Stimulated activated CD4-positive, alpha-beta T cell treated with anti-CD3 and anti-CD28 coated beads, Interleukin-12 subunit alpha, Interleukin-12 subunit beta, amount 100 ng/mL, for 24 hours (primary cell): Measurements from ENCODE around the gene ACOT4.
"Not testable (repeated sequence)": the region's sequence is repeated elsewhere in the genome, so short reads cannot be mapped to it uniquely, and the experiment has no call there.

Experiments
- DNase-seq, 2 experiments: peaks; one replicate each; pipeline ENCODE4 v3.0.0-alpha.2; 2020; ENCODE audit warnings: low read depth in 2 of 2

Gene ACOT4

DNA sequence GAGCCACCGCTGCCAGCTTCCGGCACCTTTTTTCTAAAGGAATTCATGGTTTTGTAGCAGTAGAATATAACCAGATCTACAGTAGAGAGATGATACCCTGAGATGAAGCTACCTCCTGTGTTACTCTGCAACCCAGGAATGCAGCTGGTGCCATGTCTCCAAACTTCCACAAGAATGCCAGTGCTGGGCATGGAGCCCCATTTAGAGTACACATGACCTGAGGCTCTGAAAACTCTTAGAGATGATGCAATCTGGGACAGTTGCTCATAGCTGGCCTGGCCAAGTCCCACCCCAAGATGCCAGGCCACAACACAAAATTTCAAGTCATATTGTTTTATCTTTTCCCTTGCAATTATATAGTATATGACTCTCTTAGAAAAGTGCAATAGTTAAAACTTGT lies 14.5 kb upstream of the ACOT4 start:
- not testable (repeated sequence) for DNase-seq

DNA sequence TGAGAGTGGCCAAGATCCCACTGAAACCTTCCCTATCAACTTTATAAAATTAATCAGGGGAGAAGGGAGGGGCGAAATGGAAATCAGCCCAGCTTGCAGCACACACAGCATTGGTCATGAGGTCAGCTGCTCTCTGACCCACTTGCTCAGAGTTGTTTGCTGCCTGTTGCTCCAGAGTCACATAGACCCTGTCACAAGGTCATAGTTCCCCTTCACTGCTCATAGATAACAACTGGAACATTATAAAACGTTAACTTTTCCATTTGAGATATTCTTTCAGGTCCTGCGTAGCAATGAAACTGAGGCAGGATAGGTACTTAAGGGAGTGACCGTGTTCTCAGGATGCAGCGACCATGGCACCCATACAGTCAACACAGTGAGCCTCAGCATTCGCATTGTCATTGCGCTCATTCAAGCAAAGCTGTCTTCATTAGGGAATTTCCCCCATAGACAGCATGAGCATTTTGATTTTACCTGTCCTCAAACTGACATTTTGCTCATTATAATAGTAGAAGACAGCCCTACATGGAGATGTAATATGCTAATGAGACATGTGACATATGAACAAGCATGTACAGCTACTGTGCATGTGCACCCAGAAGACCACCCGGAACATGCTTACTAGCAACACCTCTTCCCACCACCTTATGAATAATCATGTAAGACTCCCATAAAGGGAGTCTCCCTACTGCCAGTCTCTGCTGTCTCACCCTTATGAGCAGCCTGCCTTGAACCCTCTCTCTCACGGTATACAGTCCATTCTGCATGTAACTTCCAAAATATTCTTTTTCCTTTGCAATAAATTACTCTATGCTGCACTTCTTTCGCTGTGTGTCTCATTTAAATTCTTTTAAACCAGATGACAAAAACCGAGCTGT lies 9.3 kb upstream of the ACOT4 start:
- not testable (repeated sequence) for DNase-seq

DNA sequence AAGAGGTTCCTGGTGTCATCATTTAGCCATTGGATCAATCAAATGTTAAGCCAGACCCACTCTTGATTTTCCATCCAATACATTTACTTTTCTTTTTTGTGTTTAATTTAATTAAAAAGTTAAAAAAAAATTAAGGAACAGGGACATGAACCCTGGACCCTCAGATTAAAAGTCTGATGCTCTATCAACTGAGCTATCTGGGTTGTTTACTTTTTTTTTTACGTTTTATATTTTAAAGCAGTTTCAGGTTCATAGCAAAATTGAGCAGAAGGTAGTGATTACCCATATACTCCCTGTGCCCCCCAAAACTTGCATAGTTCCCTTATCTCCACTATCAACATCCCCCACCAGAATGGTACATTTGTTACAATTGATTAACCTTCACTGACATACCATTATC lies 3.0 kb upstream of the ACOT4 start:
- DNase-seq: no peak

DNA sequence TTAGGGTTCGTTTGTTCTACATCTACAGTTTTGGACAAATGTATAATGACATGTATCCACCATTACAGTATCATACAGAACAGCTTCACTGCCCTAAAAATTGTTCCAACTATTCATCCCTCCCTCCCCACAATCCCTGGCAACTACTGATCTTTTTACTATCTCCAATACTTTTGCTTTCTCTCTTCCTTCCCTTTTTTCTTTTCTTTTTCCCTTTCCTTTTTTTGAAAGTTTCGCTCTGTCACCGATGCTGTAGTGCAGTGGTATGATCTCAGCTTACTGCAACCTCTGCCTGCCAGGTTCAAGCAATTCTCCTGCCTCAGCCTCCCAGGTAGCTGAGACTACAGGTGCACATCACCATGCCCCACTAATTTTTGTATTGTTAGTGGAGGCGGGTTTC lies 2.6 kb upstream of the ACOT4 start:
- DNase-seq: no peak

DNA sequence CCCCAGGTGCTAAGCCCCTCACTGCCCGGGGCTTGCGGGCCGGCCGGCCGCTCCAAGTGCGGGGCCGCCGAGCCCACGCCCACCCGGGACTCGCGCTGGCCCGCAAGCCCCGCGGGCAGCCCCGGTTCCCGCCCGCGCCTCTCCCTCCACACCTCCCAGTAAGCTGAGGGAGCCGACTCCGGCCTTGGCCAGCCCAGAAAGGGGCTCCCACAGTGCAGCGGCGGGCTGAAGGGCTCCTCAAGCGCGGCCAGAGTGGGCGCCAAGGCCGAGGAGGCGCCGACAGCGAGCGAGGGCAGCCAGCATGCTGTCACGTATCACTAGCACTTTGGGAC lies 1.0 kb upstream of the ACOT4 start:
- DNase-seq: not testable (repeated sequence)

DNA sequence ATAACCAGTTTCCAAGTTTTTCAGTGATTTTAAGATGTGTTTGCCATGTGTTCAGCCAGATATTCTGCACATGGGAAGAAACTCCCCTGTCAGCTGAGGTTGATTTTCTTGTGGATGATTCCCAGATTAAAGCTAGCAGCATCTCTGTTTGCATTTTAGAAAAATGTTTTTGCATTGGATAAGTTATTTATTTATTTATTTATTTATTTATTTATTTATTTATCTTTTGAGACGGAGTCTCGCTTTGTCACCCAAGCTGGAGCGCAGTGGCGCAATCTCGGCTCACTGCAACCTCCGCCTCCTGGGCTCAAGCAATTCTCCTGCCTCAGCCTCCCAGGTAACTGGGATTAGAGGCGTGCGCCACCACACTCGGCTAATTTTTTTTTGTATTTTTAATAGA lies 2.8 kb downstream of the ACOT4 start:
- no peak for DNase-seq

DNA sequence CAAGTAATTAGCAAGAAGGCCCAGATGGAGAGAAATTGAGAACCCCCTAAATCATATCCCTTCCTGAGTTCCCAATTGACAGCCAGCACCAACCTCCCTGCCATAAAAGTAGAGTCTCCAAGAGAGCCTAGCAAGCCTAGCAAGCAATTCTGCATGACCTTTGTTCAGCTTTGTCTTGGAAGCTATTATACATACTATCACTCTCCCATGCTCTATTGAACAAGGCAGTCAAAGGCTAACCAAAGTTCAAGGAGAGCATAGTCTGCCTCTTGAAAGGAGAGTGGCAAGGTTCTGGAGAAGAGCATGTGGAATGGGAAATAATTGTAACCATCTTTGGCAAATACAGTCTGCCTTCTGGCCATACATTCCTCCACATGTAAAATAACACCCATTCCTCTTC lies 7.8 kb downstream of the ACOT4 start:
- no peak for DNase-seq

DNA sequence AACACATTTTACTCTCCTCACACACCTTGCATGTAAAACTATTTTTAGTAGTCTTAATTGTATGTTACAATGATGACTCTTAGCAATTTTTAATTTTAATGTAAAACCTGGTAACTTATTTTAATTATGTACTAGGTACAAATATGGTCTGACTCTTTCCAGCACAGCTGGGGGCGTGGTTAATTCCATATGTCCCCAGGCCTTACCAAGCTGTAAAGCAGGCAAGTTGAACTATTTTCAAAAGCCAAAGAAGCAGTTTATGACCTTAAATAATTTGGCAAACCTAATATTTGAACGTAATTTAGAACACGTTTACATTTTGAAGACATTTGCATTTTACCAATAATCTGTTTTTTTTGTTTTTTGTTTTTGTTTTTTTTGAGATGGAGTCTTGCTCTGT lies 11.3 kb downstream of the ACOT4 start:
- DNase-seq: no peak

DNA sequence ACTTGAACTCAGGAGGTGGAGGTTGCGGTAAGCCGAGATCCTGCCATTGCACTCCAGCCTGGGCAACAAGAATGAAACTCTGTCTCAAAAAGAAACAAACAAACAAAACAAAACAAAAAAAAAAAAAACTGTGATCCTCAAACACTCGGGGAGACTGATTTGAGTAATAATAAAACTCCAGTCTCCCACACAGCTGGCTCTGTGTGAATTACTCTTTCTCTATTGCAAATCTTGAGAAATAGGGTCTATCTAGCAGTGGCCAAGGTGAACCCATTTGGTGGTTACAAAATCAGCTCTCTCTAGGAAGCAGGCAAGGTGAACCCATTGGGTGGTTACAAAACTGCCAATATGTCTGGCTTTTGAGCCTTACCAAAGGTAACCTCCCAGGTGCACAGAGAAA lies 14.6 kb downstream of the ACOT4 start:
- DNase-seq: no peak

DNA sequence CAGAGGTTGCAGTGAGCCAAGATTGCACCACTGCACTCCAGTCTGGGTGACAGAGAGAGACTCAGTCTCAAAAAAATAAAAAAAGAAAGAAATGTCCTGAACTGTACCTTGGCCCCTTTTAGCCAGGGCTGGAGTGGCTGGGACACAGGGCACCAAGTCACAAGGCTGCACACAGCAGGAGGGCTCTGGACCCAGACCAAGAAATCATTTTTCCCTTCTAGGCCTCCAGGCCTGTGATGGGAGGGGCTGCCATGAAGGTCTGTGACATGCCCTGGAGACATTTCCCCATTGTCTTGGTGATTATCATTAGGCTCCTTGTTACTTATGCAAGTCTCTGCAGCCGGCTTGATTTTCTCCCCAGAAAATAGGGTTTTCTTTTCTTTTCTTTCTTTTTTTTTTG lies 15.6 kb downstream of the ACOT4 start:
- no peak for DNase-seq

DNA sequence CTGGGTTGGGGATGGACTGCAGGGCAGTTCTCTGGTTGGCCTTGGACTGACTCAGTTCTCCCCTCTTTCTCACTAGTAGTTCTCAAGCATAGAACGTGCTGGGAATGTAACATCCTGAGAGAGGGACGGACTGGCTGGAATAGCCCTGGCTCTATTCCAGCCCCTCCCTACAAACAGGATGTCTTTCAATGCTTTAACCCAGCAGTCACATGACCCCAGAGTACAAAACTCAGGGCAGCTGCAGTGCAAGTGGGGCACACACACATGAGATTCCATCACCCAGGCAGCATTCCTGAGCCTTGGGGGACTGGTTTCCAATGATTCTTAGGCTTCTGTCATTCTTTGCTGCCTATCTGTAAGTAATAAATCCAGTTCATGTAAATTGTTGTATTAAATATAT lies 19.0 kb downstream of the ACOT4 start:
- DNase-seq: no peak

DNA sequence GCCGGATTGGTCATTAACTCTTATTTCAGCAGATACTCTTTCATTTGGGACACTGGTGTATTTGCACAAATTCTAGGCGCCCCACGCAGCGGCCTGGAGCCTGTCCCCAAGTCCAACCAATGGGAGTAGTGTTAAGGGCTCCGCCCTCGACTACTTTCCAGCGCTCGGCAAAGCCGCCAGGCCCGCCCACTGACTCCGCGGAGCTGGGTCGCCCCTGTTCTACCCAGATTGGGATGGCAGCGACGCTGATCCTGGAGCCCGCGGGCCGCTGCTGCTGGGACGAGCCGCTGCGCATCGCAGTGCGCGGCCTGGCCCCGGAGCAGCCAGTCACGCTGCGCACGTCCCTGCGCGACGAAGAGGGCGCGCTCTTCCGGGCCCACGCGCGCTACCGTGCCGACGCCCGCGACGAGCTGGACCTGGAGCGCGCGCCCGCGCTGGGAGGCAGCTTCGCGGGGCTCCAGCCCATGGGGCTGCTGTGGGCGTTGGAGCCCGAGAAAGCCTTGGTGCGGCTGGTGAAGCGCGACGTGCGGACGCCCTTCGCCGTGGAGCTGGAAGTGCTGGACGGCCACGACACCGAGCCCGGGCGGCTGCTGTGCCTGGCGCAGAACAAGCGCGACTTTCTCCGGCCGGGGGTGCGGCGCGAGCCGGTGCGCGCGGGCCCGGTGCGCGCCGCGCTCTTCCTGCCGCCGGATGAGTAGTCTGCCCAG lies 20.8 kb downstream of the ACOT4 start, which contains the start of gene ACOT6:
TSS of gene ACOT6 (plus strand) at position 179 of the 707 bp plus-strand sequence. CDS start at position 234, 55 bp downstream.
- DNase-seq: peak; percentile 36 to 60

DNA sequence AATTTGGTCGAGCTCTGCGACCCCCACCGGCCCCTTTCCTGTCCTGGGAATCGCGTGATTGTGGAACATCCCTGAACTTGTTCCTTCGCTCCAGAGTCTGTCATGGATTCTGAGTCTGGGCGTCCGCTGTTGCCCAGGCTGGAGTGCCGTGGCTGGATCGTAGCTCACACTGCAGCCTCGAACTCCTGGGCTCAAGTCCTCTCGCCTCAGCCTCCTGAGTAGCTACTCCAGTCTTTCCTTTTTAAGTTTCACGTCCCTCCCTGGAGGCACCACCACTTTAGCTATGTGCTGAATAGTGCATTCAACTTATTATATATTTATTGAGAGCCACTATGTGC lies 21.3 kb downstream of the ACOT4 start:
- DNase-seq: no peak

DNA sequence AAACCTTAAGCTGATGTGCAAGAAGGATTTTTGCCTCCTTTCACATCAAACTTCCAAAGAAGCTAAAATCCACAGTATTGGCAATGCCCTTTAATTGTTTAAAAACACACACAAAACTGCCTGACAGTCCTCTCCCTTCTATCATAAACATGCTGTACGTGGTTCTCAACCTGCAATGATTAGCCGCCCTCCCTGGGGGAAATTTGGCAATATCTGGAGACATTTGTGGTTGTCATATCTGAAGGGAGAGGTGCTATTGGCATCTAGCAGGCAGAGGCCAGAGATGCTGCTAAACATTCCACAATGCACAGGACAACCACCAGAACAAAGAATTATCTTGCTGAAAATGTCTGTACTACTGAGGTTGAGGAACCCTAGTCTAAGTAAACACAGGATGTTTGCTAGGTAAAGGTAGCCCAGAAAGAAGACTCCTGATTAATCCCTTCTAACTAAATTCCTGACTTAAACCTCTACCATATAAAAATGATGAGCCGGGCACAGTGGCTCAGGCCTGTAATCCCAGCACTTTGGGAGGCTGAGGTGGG lies 21.8 kb downstream of the ACOT4 start:
- no peak for DNase-seq

DNA sequence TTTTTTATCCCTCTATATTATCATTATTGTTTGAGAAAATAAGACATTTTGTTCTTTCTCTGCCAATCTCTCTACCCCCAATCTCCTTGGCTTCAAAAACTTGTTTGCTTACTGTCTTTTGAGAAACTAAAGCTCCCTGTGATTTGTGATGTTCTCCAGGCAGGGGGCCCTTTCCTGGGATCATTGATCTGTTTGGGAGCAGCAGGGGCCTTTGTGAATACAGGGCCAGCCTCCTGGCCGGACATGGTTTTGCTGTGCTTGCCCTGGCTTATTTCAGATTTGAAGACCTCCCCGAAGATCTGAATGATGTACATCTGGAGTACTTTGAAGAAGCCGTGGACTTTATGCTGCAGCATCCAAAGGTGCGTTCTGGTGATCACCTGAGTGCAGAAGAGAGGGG lies 25.2 kb downstream of the ACOT4 start:
- DNase-seq: no peak

DNA sequence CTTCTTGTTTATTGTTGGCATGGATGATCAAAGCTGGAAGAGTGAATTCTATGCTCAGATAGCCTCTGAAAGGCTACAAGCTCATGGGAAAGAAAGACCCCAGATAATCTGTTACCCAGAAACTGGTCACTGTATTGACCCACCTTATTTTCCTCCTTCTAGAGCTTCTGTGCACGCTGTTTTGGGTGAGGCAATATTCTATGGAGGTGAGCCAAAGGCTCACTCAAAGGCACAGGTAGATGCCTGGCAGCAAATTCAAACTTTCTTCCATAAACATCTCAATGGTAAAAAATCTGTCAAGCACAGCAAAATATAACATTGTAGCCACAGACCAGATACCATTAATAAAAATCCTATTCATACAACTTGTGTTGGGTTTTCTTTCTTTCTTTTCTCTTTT lies 27.9 kb downstream of the ACOT4 start:
- no peak for DNase-seq

DNA sequence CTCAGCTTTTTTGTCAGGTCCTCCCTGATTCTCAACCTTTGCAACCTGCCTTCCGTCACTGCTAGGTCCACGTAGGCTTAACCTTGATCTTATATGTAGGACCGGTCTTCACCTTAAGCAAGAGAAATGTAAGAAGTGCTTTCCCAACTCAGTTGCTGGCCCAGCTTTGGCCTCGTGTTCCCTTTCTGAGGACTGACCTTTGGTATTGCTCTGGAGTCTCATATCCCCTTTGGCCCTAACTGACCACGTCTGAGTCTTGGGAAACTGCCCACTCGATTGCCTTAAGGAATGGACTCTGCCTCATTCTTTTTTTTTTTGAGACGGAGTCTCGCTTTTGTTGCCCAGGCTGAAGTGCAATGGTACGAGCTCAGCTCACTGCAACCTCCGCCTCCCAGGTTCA lies 28.6 kb downstream of the ACOT4 start:
- DNase-seq: no peak

DNA sequence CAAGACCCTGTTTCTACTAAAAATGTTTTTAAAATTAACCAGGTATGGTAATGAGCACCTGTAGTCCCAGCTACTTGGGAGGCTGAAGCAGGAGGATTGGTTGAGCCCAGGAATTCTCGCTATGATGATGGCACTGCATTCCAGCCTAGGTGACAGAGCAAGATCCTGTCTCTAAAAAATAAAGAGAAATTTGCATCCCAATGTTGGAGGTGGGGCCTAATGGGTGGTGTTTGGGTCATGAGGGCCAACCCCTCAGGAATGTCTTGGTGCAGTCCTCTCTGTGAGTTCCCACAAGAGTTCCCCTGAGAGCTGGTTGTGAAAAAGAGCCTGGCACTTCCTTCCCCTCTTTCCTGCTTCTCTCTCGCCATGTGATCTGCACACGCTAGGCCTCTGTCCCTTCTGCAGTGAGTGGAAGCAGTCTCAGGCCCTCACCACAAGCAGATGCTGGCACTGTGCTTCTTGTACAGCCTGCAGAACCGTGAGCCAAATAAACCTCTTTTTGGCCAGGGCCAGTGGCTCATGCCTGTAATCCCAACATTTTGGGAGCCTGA lies 31.9 kb downstream of the ACOT4 start:
- no peak for DNase-seq

DNA sequence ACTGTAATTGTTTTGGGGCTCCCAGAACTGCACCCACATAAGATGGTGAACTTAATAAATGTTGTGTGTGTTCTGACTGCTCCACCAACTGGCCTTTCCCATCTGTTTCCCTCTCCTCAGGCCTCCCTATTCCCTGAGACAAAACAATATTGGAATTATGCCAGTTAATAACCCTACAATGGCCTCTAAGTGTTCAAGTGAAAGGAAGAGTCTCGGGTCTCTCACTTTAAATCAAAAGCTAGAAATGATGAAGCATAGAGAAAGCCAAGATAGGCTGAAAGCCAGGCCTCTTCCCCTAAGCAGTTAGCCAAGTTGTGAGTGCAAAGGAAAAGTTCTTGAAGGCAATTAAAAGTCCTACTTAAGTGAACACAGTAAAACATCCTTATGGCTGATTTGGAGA lies 34.0 kb downstream of the ACOT4 start:
- DNase-seq: no peak

DNA sequence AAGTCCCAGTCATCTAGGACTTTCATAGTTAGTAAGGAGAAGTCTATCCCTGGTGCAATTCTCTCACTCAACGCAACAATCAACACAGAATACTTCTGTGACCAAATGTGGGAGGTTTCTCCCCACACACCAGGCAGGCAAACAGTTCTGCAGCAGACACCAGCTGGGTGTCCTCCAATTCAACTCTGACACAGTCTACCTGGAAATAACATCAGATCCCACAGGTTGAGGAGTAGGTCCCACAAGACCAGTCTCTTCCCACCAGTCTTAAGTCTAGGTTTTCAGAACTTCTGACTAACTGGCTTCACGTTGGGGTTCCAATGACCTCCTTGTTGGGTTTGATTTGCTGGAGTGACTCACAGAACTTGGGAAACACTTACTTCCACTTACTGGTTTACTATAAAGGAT lies 35.5 kb downstream of the ACOT4 start:
- DNase-seq: no peak

DNA sequence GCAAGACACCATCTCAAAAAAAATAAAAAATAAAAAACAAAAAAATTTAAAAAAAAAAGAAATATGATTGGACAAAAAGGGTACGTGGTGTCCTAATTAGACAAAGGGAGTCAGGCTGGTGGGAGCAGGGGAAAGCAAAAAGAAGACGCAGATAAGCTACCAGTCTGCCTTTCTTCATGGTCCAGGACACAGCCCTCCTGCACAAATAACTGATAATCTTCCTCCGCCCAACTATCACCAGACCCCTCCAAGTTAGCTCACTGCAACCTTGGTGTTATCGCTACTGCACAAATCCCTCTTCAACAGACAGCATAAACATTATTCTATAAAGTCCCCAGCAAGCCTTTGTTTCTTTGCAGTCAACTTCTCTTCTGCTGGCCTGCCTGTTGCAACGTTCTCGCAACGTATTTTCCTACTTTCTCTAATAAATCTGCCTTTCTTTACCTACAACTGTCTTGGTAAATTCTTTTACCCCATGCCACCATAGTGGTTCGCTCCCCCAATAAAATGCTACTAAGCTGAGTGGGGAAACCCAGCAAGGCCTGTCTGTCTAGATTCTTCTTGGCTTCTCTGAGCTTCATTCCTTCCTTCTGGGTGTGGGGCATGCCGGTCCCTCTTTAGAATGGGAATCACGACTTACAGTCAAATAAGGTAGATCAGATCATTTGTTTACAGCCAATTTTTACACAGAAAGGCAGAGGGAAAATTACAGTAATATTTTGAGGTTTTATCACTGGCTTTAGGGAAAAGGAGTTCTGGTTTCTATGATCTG lies 38.5 kb downstream of the ACOT4 start:
- no peak for DNase-seq
